HG03439 (cell line): ENCODE data around the gene HEPH.
"Not testable (repeated sequence)": the region's sequence is repeated elsewhere in the genome, so short reads cannot be mapped to it uniquely, and the experiment has no call there.

ENCODE experiments used
- ATAC-seq: cut with Tn5 transposase; IDR thresholded peaks from one replicate; pipeline ENCODE4 v1.9.1; 2021; ENCODE audit warnings: mild to moderate bottlenecking, moderate library complexity; ENCODE audit not compliant: unreplicated experiment

The HEPH gene

GRCh38 chrX:66200855-66201795 lies 37.1 kb downstream of the HEPH start:
- ATAC-seq = no peak

- ATAC-seq = no peak
Measured at GRCh38 chrX:66203114-66203513, 39.1 kb downstream of the HEPH start.

GRCh38 chrX:66221856-66222255 lies 57.8 kb downstream of the HEPH start:
- no peak for ATAC-seq

- no peak for ATAC-seq
Measured at GRCh38 chrX:66232296-66232695, 68.2 kb downstream of the HEPH start.

- ATAC-seq = no peak
Measured at GRCh38 chrX:66233209-66233608, 69.2 kb downstream of the HEPH start.

GRCh38 chrX:66233904-66234303 lies 69.9 kb downstream of the HEPH start:
- ATAC-seq = not testable (repeated sequence)

- ATAC-seq = no peak
Measured at GRCh38 chrX:66255359-66255967, 91.4 kb downstream of the HEPH start.

GRCh38 chrX:66262807-66263206 lies 98.8 kb downstream of the HEPH start:
- no peak for ATAC-seq
